IgD-negative memory B cell (primary cell): ENCODE measurements around the gene SFRP5. TPM values are rescaled to one million over a fixed set of nuclear protein-coding genes. Genes with fewer than 3 reads are reported as not detected.

Source experiments
- H3K27ac Mint-ChIP-seq, 3 donors: one replicate each; pipeline ENCODE4 v1.8.0; 2020 to 2022; ENCODE audit warnings: mild to moderate bottlenecking in 3 of 3, mixed read lengths in 3 of 3, moderate library complexity in 1 of 3
- H3K27me3 Mint-ChIP-seq: one replicate; pipeline ENCODE4 v1.8.0; 2021; ENCODE audit warnings: mixed read lengths
- H3K36me3 Mint-ChIP-seq: one replicate; pipeline ENCODE4 v1.8.0; 2020; ENCODE audit warnings: mild to moderate bottlenecking, mixed read lengths
- H3K4me1 Mint-ChIP-seq, 3 donors: one replicate each; pipeline ENCODE4 v1.8.0; 2020 to 2022; ENCODE audit warnings: mixed read lengths in 3 of 3, mild to moderate bottlenecking in 1 of 3
- H3K4me3 Mint-ChIP-seq, 4 donors: one replicate each; pipeline ENCODE4 v1.8.0; 2020 to 2022; ENCODE audit warnings: mild to moderate bottlenecking in 4 of 4, mixed read lengths in 4 of 4, moderate library complexity in 3 of 4
- H3K9me3 Mint-ChIP-seq, 3 donors: one replicate each; pipeline ENCODE4 v1.8.0; 2020 to 2021; ENCODE audit warnings: mixed read lengths in 3 of 3, mild to moderate bottlenecking in 1 of 3
- polyA plus RNA-seq: library from polyadenylated mRNA; unstranded; fragments of 300-500 nt; fragmentation: Illumina TruSeq; gene quantifications from one replicate; pipeline ENCODE4 v1.2.3, GENCODE V29; 2021

SFRP5 gene
- polyA plus RNA-seq, 1 donor from 2014 or later = not detected

- no peak overlapping the region for H3K27ac Mint-ChIP-seq
- H3K9me3 Mint-ChIP-seq = no peaks in the 10 kb centered on the region
- H3K4me1 Mint-ChIP-seq = peaks cover 6 to 9% (median 6%) of the 10 kb centered on the region in 3 donors
- H3K36me3 Mint-ChIP-seq = no peaks in the 10 kb centered on the region
- H3K27me3 Mint-ChIP-seq = no peaks in the 10 kb centered on the region
- no peak overlapping the region for H3K4me3 Mint-ChIP-seq
Observed at GRCh38 chr10:97762816-97763215, 9.0 kb downstream of the SFRP5 start.

- Mint-ChIP-seq H3K36me3 (no peaks in the 10 kb centered on the region), H3K4me3 (no peak overlapping the region), H3K27me3 (no peaks in the 10 kb centered on the region), H3K4me1 (peaks cover 6 to 9% (median 6%) of the 10 kb centered on the region in 3 donors), H3K27ac (no peak overlapping the region), H3K9me3 (no peaks in the 10 kb centered on the region)
Observed at GRCh38 chr10:97762056-97762455, 9.7 kb downstream of the SFRP5 start.

GRCh38 chr10:97761331-97761865 is 10.4 kb downstream of the SFRP5 start:
- Mint-ChIP-seq H3K27me3 (no peaks in the 10 kb centered on the region), H3K9me3 (no peaks in the 10 kb centered on the region), H3K36me3 (no peaks in the 10 kb centered on the region), H3K4me3 (no peak overlapping the region), H3K27ac (no peak overlapping the region), H3K4me1 (peaks cover 6 to 9% (median 6%) of the 10 kb centered on the region in 3 donors)

- H3K27ac Mint-ChIP-seq = no peak overlapping the region
- no peaks in the 10 kb centered on the region for H3K27me3 Mint-ChIP-seq
- no peak overlapping the region for H3K4me3 Mint-ChIP-seq
- H3K9me3 Mint-ChIP-seq = no peaks in the 10 kb centered on the region
- peaks cover 6 to 9% (median 6%) of the 10 kb centered on the region in 3 donors for H3K4me1 Mint-ChIP-seq
- no peaks in the 10 kb centered on the region for H3K36me3 Mint-ChIP-seq
Observed at GRCh38 chr10:97760461-97761257, 11.1 kb downstream of the SFRP5 start.

- Mint-ChIP-seq H3K4me3 (no peak overlapping the region), H3K27ac (no peak overlapping the region), H3K9me3 (no peaks in the 10 kb centered on the region), H3K4me1 (peaks cover 6 to 9% (median 6%) of the 10 kb centered on the region in 3 donors), H3K27me3 (no peaks in the 10 kb centered on the region), H3K36me3 (no peaks in the 10 kb centered on the region)
Observed at GRCh38 chr10:97759946-97760345, 11.9 kb downstream of the SFRP5 start.

GRCh38 chr10:97759158-97759887 is 12.5 kb downstream of the SFRP5 start:
- no peak overlapping the region for H3K27ac Mint-ChIP-seq
- H3K4me1 Mint-ChIP-seq = peaks cover 1 to 5% (median 4%) of the 10 kb centered on the region in 3 donors
- H3K9me3 Mint-ChIP-seq = no peaks in the 10 kb centered on the region
- H3K4me3 Mint-ChIP-seq = no peak overlapping the region
- no peaks in the 10 kb centered on the region for H3K27me3 Mint-ChIP-seq
- H3K36me3 Mint-ChIP-seq = no peaks in the 10 kb centered on the region

- Mint-ChIP-seq H3K27me3 (no peaks in the 10 kb centered on the region), H3K27ac (no peak overlapping the region), H3K4me1 (peaks cover 0 to 2% (median 0%) of the 10 kb centered on the region in 3 donors), H3K9me3 (no peaks in the 10 kb centered on the region), H3K36me3 (no peaks in the 10 kb centered on the region), H3K4me3 (no peak overlapping the region)
Observed at GRCh38 chr10:97757471-97757870, 14.3 kb downstream of the SFRP5 start.

- Mint-ChIP-seq H3K27me3 (no peaks in the 10 kb centered on the region), H3K27ac (no peak overlapping the region), H3K36me3 (peaks cover 3% of the 10 kb centered on the region), H3K9me3 (no peaks in the 10 kb centered on the region), H3K4me1 (no peaks in the 10 kb centered on the region), H3K4me3 (peak overlapping the region in 1 of 4 donors; percentile 48)
Observed at GRCh38 chr10:97755718-97756117, 16.1 kb downstream of the SFRP5 start.

GRCh38 chr10:97754726-97755125 is 17.1 kb downstream of the SFRP5 start:
- no peaks in the 10 kb centered on the region for H3K27me3 Mint-ChIP-seq
- H3K9me3 Mint-ChIP-seq = no peaks in the 10 kb centered on the region
- no peak overlapping the region for H3K27ac Mint-ChIP-seq
- H3K36me3 Mint-ChIP-seq = peaks cover 3% of the 10 kb centered on the region
- no peaks in the 10 kb centered on the region for H3K4me1 Mint-ChIP-seq
- H3K4me3 Mint-ChIP-seq = no peak overlapping the region

GRCh38 chr10:97752956-97753355 is 18.8 kb downstream of the SFRP5 start:
- H3K9me3 Mint-ChIP-seq = no peaks in the 10 kb centered on the region
- no peak overlapping the region for H3K27ac Mint-ChIP-seq
- no peak overlapping the region for H3K4me3 Mint-ChIP-seq
- H3K4me1 Mint-ChIP-seq = peaks cover 0 to 4% (median 0%) of the 10 kb centered on the region in 3 donors
- no peaks in the 10 kb centered on the region for H3K27me3 Mint-ChIP-seq
- peaks cover 4% of the 10 kb centered on the region for H3K36me3 Mint-ChIP-seq

- Mint-ChIP-seq H3K4me1 (peaks cover 0 to 7% (median 6%) of the 10 kb centered on the region in 3 donors), H3K27ac (no peak overlapping the region), H3K27me3 (no peaks in the 10 kb centered on the region), H3K4me3 (no peak overlapping the region), H3K9me3 (no peaks in the 10 kb centered on the region), H3K36me3 (peaks cover 7% of the 10 kb centered on the region)
Observed at GRCh38 chr10:97748116-97748515, 23.7 kb downstream of the SFRP5 start.

GRCh38 chr10:97747573-97747972 is 24.2 kb downstream of the SFRP5 start:
- no peak overlapping the region for H3K27ac Mint-ChIP-seq
- H3K36me3 Mint-ChIP-seq = peaks cover 7% of the 10 kb centered on the region

GRCh38 chr10:97744405-97745035 is 27.3 kb downstream of the SFRP5 start:
- Mint-ChIP-seq H3K27me3 (no peaks in the 10 kb centered on the region), H3K36me3 (peaks cover 3% of the 10 kb centered on the region), H3K4me3 (no peak overlapping the region), H3K9me3 (no peaks in the 10 kb centered on the region), H3K27ac (no peak overlapping the region), H3K4me1 (peaks cover 11 to 27% (median 24%) of the 10 kb centered on the region in 3 donors)

More at GRCh38 chr10:97747573-97747972, 24.2 kb downstream of the SFRP5 start:
- H3K9me3 Mint-ChIP-seq = no peaks in the 10 kb centered on the region
- peaks cover 0 to 9% (median 7%) of the 10 kb centered on the region in 3 donors for H3K4me1 Mint-ChIP-seq
- no peak overlapping the region for H3K4me3 Mint-ChIP-seq
- H3K27me3 Mint-ChIP-seq = no peaks in the 10 kb centered on the region

- Mint-ChIP-seq H3K9me3 (no peaks in the 10 kb centered on the region), H3K4me3 (peak overlapping the region in 1 of 4 donors; percentile 47), H3K4me1 (peaks cover 13 to 33% (median 27%) of the 10 kb centered on the region in 3 donors), H3K27me3 (no peaks in the 10 kb centered on the region), H3K36me3 (peaks cover 3% of the 10 kb centered on the region), H3K27ac (peak overlapping the region in 1 of 3 donors; percentile 36)
Observed at GRCh38 chr10:97743169-97743943, 28.4 kb downstream of the SFRP5 start.
